Skeletal muscle satellite cell (primary cell): Measurements from ENCODE around the gene CFTR. TPM values are rescaled to one million over a fixed set of nuclear protein-coding genes. Genes with fewer than 3 reads are reported as not detected.
A peak's percentile ranks its signal among the peaks of the same experiment; 100 is the strongest.
"Not testable (repeated sequence)": the region's sequence is repeated elsewhere in the genome, so short reads cannot be mapped to it uniquely, and the experiment has no call there.

ENCODE experiments used
- H3K27me3 ChIP-seq: 2 replicates; pipeline ENCODE4 v1.7.0; 2013; ENCODE audit warnings: low read length; ENCODE audit not compliant: control insufficient read depth, insufficient read depth
- H3K36me3 ChIP-seq: 2 replicates; pipeline ENCODE4 v1.7.0; 2013; ENCODE audit warnings: mild to moderate bottlenecking, control low read depth, low read length; ENCODE audit not compliant: insufficient read depth
- H3K4me1 ChIP-seq: 2 replicates; pipeline ENCODE4 v1.7.0; 2013; ENCODE audit warnings: low read length; ENCODE audit not compliant: control insufficient read depth, insufficient read depth
- H3K4me2 ChIP-seq: 2 replicates; pipeline ENCODE4 v1.7.0; 2013; ENCODE audit warnings: mild to moderate bottlenecking, low read length
- H3K4me3 ChIP-seq: 2 replicates; pipeline ENCODE4 v1.7.0; 2013; ENCODE audit warnings: low read length
- H3K9ac ChIP-seq: 2 replicates; pipeline ENCODE4 v1.7.0; 2013; ENCODE audit warnings: mild to moderate bottlenecking, low read depth, low read length, moderate library complexity
- H3K9me3 ChIP-seq: replicated peaks from 2 replicates; pipeline ENCODE4 v1.7.0; 2013; ENCODE audit warnings: mild to moderate bottlenecking, control low read depth, low read length
- total RNA-seq: library from RNA; depleted of rRNA; stranded (reverse); fragments of >200 nt; gene quantifications from 2 replicates; pipeline ENCODE4 v1.2.3, GENCODE V29; 2012; rRNA removed

The CFTR gene
- not detected in 2 replicates for total RNA-seq

- Histone ChIP-seq H3K9me3 (no peaks in the 10 kb centered on the region), H3K4me1 (no peaks in the 10 kb centered on the region), H3K9ac (no peak within 1 kb of the TSS), H3K4me2 (peak within 1 kb of the TSS; percentile 72), H3K36me3 (no peaks in the 10 kb centered on the region), H3K27me3 (peaks cover 47% of the 10 kb centered on the region), H3K4me3 (peak within 1 kb of the TSS; percentile 53)
Observed at GRCh38 chr7:117479225-117480054, at the start of gene CFTR. Gene CFTR (plus strand): TSS chr7:117480025. CDS start chr7:117480095, 70 bp downstream.

GRCh38 chr7:117435475-117436043 lies 44.3 kb upstream of the CFTR start:
- H3K27me3 ChIP-seq: no peaks in the 10 kb centered on the region
- H3K9ac ChIP-seq: no peak overlapping the region
- H3K36me3 ChIP-seq: no peaks in the 10 kb centered on the region
- H3K4me2 ChIP-seq: no peak overlapping the region
- H3K4me1 ChIP-seq: no peaks in the 10 kb centered on the region
- H3K9me3 ChIP-seq: no peaks in the 10 kb centered on the region
- H3K4me3 ChIP-seq: no peak overlapping the region

- Histone ChIP-seq H3K4me2 (no peak overlapping the region), H3K4me1 (no peaks in the 10 kb centered on the region), H3K9me3 (no peaks in the 10 kb centered on the region), H3K4me3 (no peak overlapping the region), H3K36me3 (no peaks in the 10 kb centered on the region), H3K9ac (no peak overlapping the region), H3K27me3 (no peaks in the 10 kb centered on the region)
Observed at GRCh38 chr7:117444646-117445045, 35.2 kb upstream of the CFTR start.

- Histone ChIP-seq H3K27me3 (no peaks in the 10 kb centered on the region), H3K9ac (no peak overlapping the region), H3K4me1 (no peaks in the 10 kb centered on the region), H3K36me3 (no peaks in the 10 kb centered on the region), H3K9me3 (no peaks in the 10 kb centered on the region), H3K4me3 (no peak overlapping the region), H3K4me2 (no peak overlapping the region)
Observed at GRCh38 chr7:117445206-117445605, 34.6 kb upstream of the CFTR start.

GRCh38 chr7:117446220-117446815 lies 33.5 kb upstream of the CFTR start:
- Histone ChIP-seq H3K4me3 (no peak overlapping the region), H3K4me1 (no peaks in the 10 kb centered on the region), H3K36me3 (no peaks in the 10 kb centered on the region), H3K27me3 (no peaks in the 10 kb centered on the region), H3K9ac (no peak overlapping the region), H3K9me3 (no peaks in the 10 kb centered on the region), H3K4me2 (no peak overlapping the region)

GRCh38 chr7:117448655-117449054 lies 31.2 kb upstream of the CFTR start:
- Histone ChIP-seq H3K36me3 (no peaks in the 10 kb centered on the region), H3K4me2 (no peak overlapping the region), H3K9me3 (no peaks in the 10 kb centered on the region), H3K27me3 (peaks cover under 1% of the 10 kb centered on the region), H3K4me1 (no peaks in the 10 kb centered on the region), H3K9ac (no peak overlapping the region), H3K4me3 (no peak overlapping the region)

- peaks cover under 1% of the 10 kb centered on the region for H3K27me3 ChIP-seq
- H3K9ac ChIP-seq: no peak overlapping the region
Observed at GRCh38 chr7:117458977-117459583, 20.7 kb upstream of the CFTR start.

GRCh38 chr7:117459735-117460134 lies 20.1 kb upstream of the CFTR start:
- no peaks in the 10 kb centered on the region for H3K9me3 ChIP-seq
- no peaks in the 10 kb centered on the region for H3K36me3 ChIP-seq
- no peaks in the 10 kb centered on the region for H3K27me3 ChIP-seq
- H3K4me1 ChIP-seq: no peaks in the 10 kb centered on the region
- H3K4me3 ChIP-seq: no peak overlapping the region
- H3K4me2 ChIP-seq: no peak overlapping the region
- no peak overlapping the region for H3K9ac ChIP-seq

More at GRCh38 chr7:117458977-117459583, 20.7 kb upstream of the CFTR start:
- Histone ChIP-seq H3K4me3 (no peak overlapping the region), H3K9me3 (no peaks in the 10 kb centered on the region), H3K4me2 (no peak overlapping the region), H3K4me1 (no peaks in the 10 kb centered on the region), H3K36me3 (no peaks in the 10 kb centered on the region)

- not testable (repeated sequence) for H3K9ac ChIP-seq, H3K27me3 ChIP-seq, H3K9me3 ChIP-seq, H3K36me3 ChIP-seq, H3K4me1 ChIP-seq, H3K4me2 ChIP-seq, H3K4me3 ChIP-seq
Observed at GRCh38 chr7:117460815-117461214, 19.0 kb upstream of the CFTR start.

GRCh38 chr7:117468174-117468573 lies 11.7 kb upstream of the CFTR start:
- Histone ChIP-seq H3K27me3 (peaks cover 6% of the 10 kb centered on the region), H3K9ac (no peak overlapping the region), H3K4me1 (no peaks in the 10 kb centered on the region), H3K36me3 (no peaks in the 10 kb centered on the region), H3K9me3 (no peaks in the 10 kb centered on the region), H3K4me3 (no peak overlapping the region), H3K4me2 (no peak overlapping the region)

- H3K9me3 ChIP-seq: no peaks in the 10 kb centered on the region
Observed at GRCh38 chr7:117470777-117471176, 9.0 kb upstream of the CFTR start.

More at GRCh38 chr7:117470777-117471176, 9.0 kb upstream of the CFTR start:
- Histone ChIP-seq H3K36me3 (no peaks in the 10 kb centered on the region), H3K27me3 (peaks cover 6% of the 10 kb centered on the region), H3K9ac (no peak overlapping the region), H3K4me1 (no peaks in the 10 kb centered on the region), H3K4me2 (no peak overlapping the region), H3K4me3 (no peak overlapping the region)
